Right lobe of liver (tissue), 6 donors: ENCODE data around the gene MET. TPM values are rescaled to one million over a fixed set of nuclear protein-coding genes. Genes with fewer than 3 reads are reported as not detected.

Source experiments
- ATAC-seq, 4 donors: fragments of 200-7000 bp; cut with Tn5 transposase; one replicate each; pipeline ENCODE4 v1.9.1; 2020; ENCODE audit warnings: mild to moderate bottlenecking in 4 of 4, moderate library complexity in 4 of 4
- DNase-seq, 3 donors: peaks; one replicate each; pipeline ENCODE4 v3.0.0-alpha.2; 2020
- H3K27ac ChIP-seq, 3 donors: fragments of 200-600 bp; one replicate each; pipeline ENCODE4 v1.8.0; 2022
- H3K27me3 ChIP-seq, 2 donors: fragments of 200-600 bp; one replicate each; pipeline ENCODE4 v1.8.0; 2022
- H3K36me3 ChIP-seq, 4 donors: fragments of 200-600 bp; sonication (generic) in 1 of 4; one replicate each; pipeline versions ENCODE4 v1.5.1 to v1.8.0; 2017 to 2022; ENCODE audit warnings: control low read depth in 1 of 4
- H3K4me1 ChIP-seq, 4 donors: fragments of 200-600 bp; sonication (generic) in 1 of 4; one replicate each; pipeline versions ENCODE4 v1.5.1 to v1.8.0; 2017 to 2022; ENCODE audit warnings: control low read depth in 1 of 4
- H3K4me3 ChIP-seq, 3 donors: fragments of 200-600 bp; one replicate each; pipeline ENCODE4 v1.8.0; 2022
- H3K9me3 ChIP-seq, 4 donors: fragments of 200-600 bp; sonication (generic) in 1 of 4; one replicate each; pipeline versions ENCODE4 v1.5.1 to v1.8.0; 2017 to 2022; ENCODE audit warnings: control low read depth in 1 of 4
- POLR2A ChIP-seq: fragments of 450-650 bp; IDR thresholded peaks from one replicate; pipeline ENCODE4 v1.6.1; 2017; ENCODE audit warnings: antibody characterized with exemption, mild to moderate bottlenecking
- WGBS: methylation state at CpG from one replicate; pipeline ENCODE4 v1.1.6; 2018; ENCODE audit warnings: low coverage, low lambda C conversion rate; ENCODE audit not compliant: insufficient coverage; ENCODE audit errors: missing lambda C conversion rate; 5-methylcytosine and 5-hydroxymethylcytosine counted together
- intact Hi-C, 2 donors: fragments of 100-400 bp; cut with DNase I; formaldehyde crosslinking; loops; one replicate each; pipeline versions ENCODE4 v1.11.2 to v1.14.1; 2022
- total RNA-seq, 6 experiments: library from RNA; depleted of rRNA in 2 of 6; stranded (reverse); fragments of >200 nt in 2 of 6; fragmentation: NEBNext Ultra II Directional in 3 of 6; extraction: Animal tissue kit (Norgen Biotek cat#: 25700) in 3 of 6; gene quantifications; one replicate each; pipeline versions ENCODE4 v1.1.0 to v1.2.4, GENCODE V29; 2016 to 2023
- TF ChIP-seq, protein P1 (sequence below), 4 donors: fragments of 200-600 bp in 3 of 4; fragments of 450-650 bp in 1 of 4; IDR thresholded peaks; one replicate each; pipeline versions ENCODE4 v1.5.1 to v1.8.0; 2016 to 2022; ENCODE audit warnings: antibody characterized with exemption in 4 of 4, mild to moderate bottlenecking in 2 of 4
- donor health status: DM: no; HTN: yes; CAD: no.
- donor health status: DM: no; HTN: no; CAD: no.
- donor health status: DM: no; HTN: no; CAD: no.
- donor health status: DM: no; HTN: yes; CAD: no.
- donor health status: DM: no; HTN: yes; CAD: no.

The MET gene
- total RNA-seq, 6 experiments from 2014 or later = 32.9 to 45.2 (median 37.2) TPM

DNA sequence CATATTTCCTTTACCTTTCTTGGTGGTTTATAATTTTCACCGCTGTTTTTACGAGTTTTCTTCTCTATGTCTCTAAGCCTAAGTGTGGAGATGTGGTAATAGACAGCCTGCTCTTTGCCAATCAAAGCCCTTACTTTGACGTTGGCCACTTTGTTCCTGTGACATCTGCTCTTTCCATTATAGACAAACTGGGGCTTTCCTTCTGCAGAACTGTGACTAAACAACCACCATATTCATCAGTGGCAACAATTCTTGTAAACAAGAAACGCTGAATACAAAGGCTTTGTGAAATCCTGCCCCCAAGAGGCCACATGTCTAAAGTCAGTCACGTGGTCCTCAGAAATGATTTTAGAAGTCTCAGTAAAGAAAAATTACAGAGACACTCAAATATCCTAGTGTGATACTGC, 130.8 kb downstream of the MET start:
- Histone ChIP-seq H3K4me3 (no peak overlapping the region), H3K9me3 (no peaks in the 10 kb centered on the region), H3K4me1 (peaks cover 0 to 52% (median 17%) of the 10 kb centered on the region in 4 donors), H3K36me3 (no peaks in the 10 kb centered on the region), H3K27ac (peak overlapping the region in 1 of 3 donors; percentile 22), H3K27me3 (no peaks in the 10 kb centered on the region)
- ATAC-seq (peak; percentile 28 to 41 (median 34)), DNase-seq (no peak)
- intact Hi-C loops = loop anchor here (10.0 kb wide), 3 partner anchors 128 to 628 kb away; partner anchors contain the start of gene MET (in 2 of the 2)
- 33% methylated on average over 5 of the region's 5 CpGs for WGBS
- TF ChIP-seq, protein P1, sequence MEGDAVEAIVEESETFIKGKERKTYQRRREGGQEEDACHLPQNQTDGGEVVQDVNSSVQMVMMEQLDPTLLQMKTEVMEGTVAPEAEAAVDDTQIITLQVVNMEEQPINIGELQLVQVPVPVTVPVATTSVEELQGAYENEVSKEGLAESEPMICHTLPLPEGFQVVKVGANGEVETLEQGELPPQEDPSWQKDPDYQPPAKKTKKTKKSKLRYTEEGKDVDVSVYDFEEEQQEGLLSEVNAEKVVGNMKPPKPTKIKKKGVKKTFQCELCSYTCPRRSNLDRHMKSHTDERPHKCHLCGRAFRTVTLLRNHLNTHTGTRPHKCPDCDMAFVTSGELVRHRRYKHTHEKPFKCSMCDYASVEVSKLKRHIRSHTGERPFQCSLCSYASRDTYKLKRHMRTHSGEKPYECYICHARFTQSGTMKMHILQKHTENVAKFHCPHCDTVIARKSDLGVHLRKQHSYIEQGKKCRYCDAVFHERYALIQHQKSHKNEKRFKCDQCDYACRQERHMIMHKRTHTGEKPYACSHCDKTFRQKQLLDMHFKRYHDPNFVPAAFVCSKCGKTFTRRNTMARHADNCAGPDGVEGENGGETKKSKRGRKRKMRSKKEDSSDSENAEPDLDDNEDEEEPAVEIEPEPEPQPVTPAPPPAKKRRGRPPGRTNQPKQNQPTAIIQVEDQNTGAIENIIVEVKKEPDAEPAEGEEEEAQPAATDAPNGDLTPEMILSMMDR (IDR thresholded peaks at IDR 0.05) = peak; percentile 34 to 59 (median 40)
- no peak for TF ChIP-seq POLR2A

- no peak for DNase-seq
- no peaks in the 10 kb centered on the region for H3K9me3 ChIP-seq
- ATAC-seq = peak in 3 of 4 donors; percentile 6 to 23 (median 8)
- intact Hi-C loops = loop anchor here (10.0 kb wide), 3 partner anchors 130 to 630 kb away; partner anchors contain the start of gene MET (in 2 of the 2)
- peaks cover 0 to 59% (median 21%) of the 10 kb centered on the region in 4 donors for H3K4me1 ChIP-seq
- TF ChIP-seq POLR2A = no peak
- TF ChIP-seq, protein P1 (IDR thresholded peaks at IDR 0.05) = no peak
- no peaks in the 10 kb centered on the region for H3K27me3 ChIP-seq
- H3K4me3 ChIP-seq = no peak overlapping the region
- no peaks in the 10 kb centered on the region for H3K36me3 ChIP-seq
- H3K27ac ChIP-seq = peak overlapping the region in 2 of 3 donors; percentile 71 to 75
- 40% methylated on average over 3 of the region's 3 CpGs for WGBS
These were observed 132.5 kb downstream of the MET start for GRCh38 chr7:116804471-116804870.

DNA sequence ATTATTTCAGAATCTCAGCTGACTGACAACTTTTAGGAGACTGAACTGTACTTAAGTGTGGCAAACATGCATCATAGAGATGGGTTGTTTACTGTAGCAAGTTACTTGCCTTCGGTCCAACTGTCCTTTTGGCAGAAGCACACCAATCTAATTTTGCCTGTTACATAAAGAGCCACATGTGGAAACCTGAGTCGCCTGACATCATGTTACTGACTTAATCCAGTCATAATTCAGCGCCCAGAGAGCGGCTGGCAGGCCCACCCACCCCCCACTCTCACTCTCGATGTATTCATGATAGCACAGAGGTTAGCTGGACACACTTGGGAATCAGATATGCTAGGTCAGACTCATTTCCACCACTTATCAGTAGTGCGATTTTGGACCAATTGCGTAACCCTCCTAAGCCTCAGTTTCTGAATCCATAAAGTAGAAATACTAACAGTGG, 133.1 kb downstream of the MET start:
- ATAC-seq = peak; percentile 62 to 71 (median 66)
- H3K4me3 ChIP-seq = no peak overlapping the region
- WGBS = 22% methylated on average over 6 of the region's 7 CpGs

DNA sequence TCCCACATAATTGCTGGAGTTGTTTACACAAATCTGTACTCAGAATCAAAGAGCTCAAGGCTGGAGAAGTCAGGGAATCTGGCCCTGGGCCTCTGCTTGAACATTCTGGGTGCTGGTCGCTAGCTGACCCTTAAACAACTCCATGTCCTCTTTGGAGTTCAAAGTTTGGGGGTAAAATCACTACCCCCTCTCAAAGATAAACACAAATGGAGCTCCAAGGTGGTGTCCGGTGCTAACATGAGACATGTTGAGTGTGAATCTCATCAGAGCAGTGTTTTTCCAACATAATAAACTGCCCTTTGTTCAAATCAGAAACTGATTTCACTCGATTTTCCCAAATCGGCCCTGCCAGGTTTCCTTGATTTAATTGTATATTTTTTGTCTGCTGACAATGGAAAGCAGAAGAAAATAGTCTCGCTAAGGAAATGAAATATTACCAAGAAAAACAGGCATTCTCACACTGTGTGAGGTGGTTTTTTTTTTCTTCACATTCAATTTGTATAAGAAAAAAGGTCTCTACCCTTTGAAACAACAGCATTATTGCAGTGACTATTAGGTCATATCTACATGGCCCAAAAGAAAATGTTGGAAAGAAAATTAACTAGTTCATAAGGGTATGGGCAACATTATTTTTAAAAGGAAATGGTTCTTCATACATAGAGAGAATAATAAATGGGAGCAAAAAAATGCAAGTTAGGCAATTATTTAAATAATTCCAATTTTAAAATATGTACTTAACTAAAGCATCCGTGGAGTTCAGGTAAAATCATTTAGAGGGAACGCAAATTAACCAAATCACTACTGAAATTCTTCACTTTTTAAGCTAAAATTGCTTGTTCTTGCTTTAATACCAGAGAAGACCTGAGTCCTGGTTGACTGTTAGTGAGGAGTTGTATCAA, 134.3 kb downstream of the MET start:
- intact Hi-C loops = loop anchor here (10.0 kb wide), 3 partner anchors 131 to 631 kb away; partner anchors contain the start of gene MET (in 2 of the 2)
- peaks cover 0 to 51% (median 13%) of the 10 kb centered on the region in 4 donors for H3K4me1 ChIP-seq
- WGBS = 52% methylated on average over 6 of the region's 7 CpGs
- no peak for ATAC-seq
- H3K9me3 ChIP-seq = no peaks in the 10 kb centered on the region
- H3K36me3 ChIP-seq = no peaks in the 10 kb centered on the region
- no peaks in the 10 kb centered on the region for H3K27me3 ChIP-seq
- H3K27ac ChIP-seq = peak overlapping the region; percentile 25 to 75 (median 71)
- no peak for TF ChIP-seq POLR2A
- TF ChIP-seq, protein P1 (IDR thresholded peaks at IDR 0.05) = no peak
- no peak for DNase-seq
- H3K4me3 ChIP-seq = no peak overlapping the region

More for the DNA sequence above, 133.1 kb downstream of the MET start:
- TF ChIP-seq POLR2A = no peak
- H3K4me1 ChIP-seq = peaks cover 0 to 62% (median 19%) of the 10 kb centered on the region in 4 donors
- intact Hi-C loops = loop anchor here (10.0 kb wide), 3 partner anchors 130 to 630 kb away; partner anchors contain the start of gene MET (in 2 of the 2)
- no peaks in the 10 kb centered on the region for H3K27me3 ChIP-seq
- peak overlapping the region; percentile 25 to 75 (median 71) for H3K27ac ChIP-seq
- no peaks in the 10 kb centered on the region for H3K9me3 ChIP-seq
- peak in 1 of 3 donors; percentile 58 for DNase-seq
- H3K36me3 ChIP-seq = no peaks in the 10 kb centered on the region
